G401 (cell line): ENCODE data around the gene MMP10. TPM values are rescaled to one million over a fixed set of nuclear protein-coding genes. Genes with fewer than 3 reads are reported as not detected.

Experiments
- DNase-seq: peaks from one replicate; pipeline ENCODE4 v3.0.0-alpha.2; 2015; ENCODE audit warnings: low spot score
- in situ Hi-C: cut with HindIII; loops from 2 replicates; pipeline ENCODE4 v1.10.0; 2016; ENCODE audit warnings: low sequenced_read_pairs, mixed read lengths
- total RNA-seq: library from RNA; depleted of rRNA; stranded (reverse); fragments of >200 nt; shearing (Covaris generic); gene quantifications from 2 replicates; pipeline ENCODE4 v1.2.3, GENCODE V29; 2014

The MMP10 gene
- total RNA-seq, 1 experiment from 2014 or later = 45.3 TPM

GRCh38 chr11:102788334-102788995 is 8.0 kb upstream of the MMP10 start:
- in situ Hi-C loops = no loop called here
- no peak for DNase-seq

DNA sequence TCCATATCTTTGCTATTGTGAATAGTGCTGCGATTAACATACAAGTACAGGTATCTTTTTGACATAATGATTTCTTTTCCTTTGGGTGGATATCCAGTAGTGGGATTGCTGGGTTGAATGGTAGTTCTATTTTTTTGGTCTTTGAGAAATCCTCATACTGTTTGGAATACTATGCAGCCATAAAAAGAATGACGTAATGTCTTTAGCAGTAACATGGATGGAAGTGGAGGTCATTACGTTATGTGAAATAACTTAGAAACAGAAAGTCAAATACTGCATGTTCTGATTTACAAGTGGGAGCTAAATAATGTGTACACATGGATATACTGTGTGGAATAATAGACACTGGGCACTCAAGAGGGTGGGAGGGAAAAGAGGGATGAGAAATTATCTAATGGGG is 4.0 kb upstream of the MMP10 start:
- DNase-seq = no peak
- in situ Hi-C loops = loop anchor here (5.0 kb wide), 1 partner anchor 72 kb away; no protein-coding TSS in a partner anchor

DNA sequence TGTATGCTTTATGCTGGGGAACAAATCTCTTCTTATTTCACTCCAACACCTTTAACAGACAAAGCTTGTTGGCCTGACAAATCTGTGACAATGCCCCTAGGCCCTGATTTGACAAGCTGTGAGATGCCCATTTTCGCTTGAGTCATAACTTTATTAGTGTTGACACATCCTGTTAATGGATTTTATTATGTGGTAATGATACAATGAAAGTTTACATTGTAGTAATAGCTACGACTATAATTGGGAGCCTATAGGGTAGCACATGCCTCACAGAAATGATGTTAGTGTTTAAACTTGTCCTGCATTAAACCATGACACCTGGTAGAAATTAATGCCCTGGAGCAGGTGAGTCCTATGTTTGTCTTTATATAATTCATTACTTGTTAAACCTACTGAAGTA is 3.3 kb upstream of the MMP10 start:
- in situ Hi-C loops = loop anchor here (5.0 kb wide), 1 partner anchor 71 kb away; no protein-coding TSS in a partner anchor
- DNase-seq = no peak

GRCh38 chr11:102783016-102783415 is 2.6 kb upstream of the MMP10 start:
- in situ Hi-C loops = loop anchor here (5.0 kb wide), 1 partner anchor 71 kb away; no protein-coding TSS in a partner anchor
- DNase-seq = no peak

DNA sequence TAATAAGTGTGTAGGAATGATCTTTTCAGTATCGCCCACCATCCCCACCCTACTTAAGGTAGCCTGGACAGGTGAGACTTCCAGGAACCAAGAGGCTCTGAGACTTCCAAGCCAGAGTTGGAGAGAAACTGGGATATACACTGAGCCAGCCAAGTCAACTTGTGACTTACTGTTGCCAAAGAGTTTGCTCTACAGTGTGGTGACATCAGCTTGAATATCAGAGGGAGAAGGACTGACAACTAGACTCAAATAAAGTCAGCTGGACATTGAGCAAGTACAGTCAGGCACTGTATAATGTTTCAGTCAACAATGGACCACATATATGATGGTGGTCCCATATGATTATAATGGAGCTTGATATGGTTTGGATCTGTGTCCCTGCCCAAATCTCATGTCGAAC is 1.2 kb upstream of the MMP10 start:
- no peak for DNase-seq
- in situ Hi-C loops = loop anchor here (5.0 kb wide), 1 partner anchor 69 kb away; no protein-coding TSS in a partner anchor

- in situ Hi-C loops = no loop called here
- DNase-seq = no peak
These were observed 4.0 kb downstream of the MMP10 start for GRCh38 chr11:102776454-102776853.

GRCh38 chr11:102773386-102773785 is 7.0 kb downstream of the MMP10 start:
- DNase-seq = no peak
- in situ Hi-C loops = no loop called here

GRCh38 chr11:102771351-102771750 is 9.1 kb downstream of the MMP10 start:
- DNase-seq = no peak
- in situ Hi-C loops = no loop called here

- no peak for DNase-seq
- in situ Hi-C loops = no loop called here
These were observed 10.2 kb downstream of the MMP10 start for GRCh38 chr11:102770191-102770590.

GRCh38 chr11:102767800-102768199 is 12.6 kb downstream of the MMP10 start:
- in situ Hi-C loops = no loop called here
- DNase-seq = no peak

- no peak for DNase-seq
These were observed 17.0 kb downstream of the MMP10 start for GRCh38 chr11:102763440-102763839.

GRCh38 chr11:102762361-102762767 is 18.1 kb downstream of the MMP10 start:
- in situ Hi-C loops = no loop called here
- no peak for DNase-seq

More at GRCh38 chr11:102763440-102763839, 17.0 kb downstream of the MMP10 start:
- in situ Hi-C loops = no loop called here

- no peak for DNase-seq
- in situ Hi-C loops = no loop called here
These were observed 18.7 kb downstream of the MMP10 start for GRCh38 chr11:102761646-102762238.

- DNase-seq = no peak
- in situ Hi-C loops = no loop called here
These were observed 19.9 kb downstream of the MMP10 start for GRCh38 chr11:102760344-102761035.

DNA sequence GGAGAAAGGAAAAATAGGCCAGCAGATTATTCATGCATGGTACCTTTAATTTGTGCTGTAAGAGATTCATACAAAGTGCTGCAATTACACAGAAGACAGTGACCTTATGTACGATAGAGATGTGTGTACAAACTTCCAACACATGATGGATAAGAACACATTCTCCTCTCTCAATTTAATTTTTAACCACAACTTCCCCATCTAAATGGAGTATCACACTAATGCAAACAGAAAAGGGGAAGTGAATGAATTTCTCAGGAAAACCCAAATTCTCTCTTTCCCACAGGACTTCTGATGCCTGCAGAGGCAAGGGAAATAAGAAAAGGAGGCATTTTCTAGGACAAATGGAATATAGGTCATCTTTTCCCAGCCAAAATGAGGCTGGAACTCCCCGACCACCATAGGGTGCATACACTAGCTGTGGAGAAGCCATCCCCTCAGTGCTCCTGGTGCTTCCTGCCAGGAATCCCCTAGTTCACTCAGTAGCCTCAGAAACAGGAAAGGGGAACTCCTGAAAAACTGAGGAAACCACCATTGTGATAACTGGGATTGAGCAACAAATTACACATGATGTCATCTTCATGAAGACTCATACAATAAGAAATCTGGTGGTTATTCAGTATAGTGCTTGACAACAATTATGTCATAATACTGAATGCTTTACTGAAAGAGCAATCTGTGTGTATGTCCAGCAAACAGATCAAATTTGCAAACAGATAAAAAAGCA is 22.4 kb downstream of the MMP10 start:
- DNase-seq = no peak
- in situ Hi-C loops = no loop called here

DNA sequence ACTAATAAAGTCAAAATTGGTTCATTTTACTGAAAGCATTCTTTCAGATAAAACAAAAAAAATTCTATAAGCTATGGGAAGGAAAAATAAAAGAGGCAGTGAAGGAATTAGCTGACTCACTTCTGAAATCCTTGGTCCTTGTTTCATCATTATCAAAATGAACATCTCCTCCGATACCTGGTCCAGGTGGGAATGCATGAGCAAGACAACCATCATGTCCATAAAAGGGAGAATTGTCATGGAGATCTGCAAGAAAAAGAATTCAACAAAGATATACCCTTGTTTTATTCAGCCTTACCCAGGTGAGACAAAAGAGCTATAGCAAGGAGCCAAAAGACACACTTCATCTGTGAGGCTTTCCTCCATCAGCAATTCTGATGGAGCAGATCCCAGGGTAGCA is 27.2 kb downstream of the MMP10 start:
- in situ Hi-C loops = no loop called here

GRCh38 chr11:102751673-102752072 is 28.8 kb downstream of the MMP10 start:
- no peak for DNase-seq
- in situ Hi-C loops = no loop called here

More for the DNA sequence above, 27.2 kb downstream of the MMP10 start:
- DNase-seq = no peak

DNA sequence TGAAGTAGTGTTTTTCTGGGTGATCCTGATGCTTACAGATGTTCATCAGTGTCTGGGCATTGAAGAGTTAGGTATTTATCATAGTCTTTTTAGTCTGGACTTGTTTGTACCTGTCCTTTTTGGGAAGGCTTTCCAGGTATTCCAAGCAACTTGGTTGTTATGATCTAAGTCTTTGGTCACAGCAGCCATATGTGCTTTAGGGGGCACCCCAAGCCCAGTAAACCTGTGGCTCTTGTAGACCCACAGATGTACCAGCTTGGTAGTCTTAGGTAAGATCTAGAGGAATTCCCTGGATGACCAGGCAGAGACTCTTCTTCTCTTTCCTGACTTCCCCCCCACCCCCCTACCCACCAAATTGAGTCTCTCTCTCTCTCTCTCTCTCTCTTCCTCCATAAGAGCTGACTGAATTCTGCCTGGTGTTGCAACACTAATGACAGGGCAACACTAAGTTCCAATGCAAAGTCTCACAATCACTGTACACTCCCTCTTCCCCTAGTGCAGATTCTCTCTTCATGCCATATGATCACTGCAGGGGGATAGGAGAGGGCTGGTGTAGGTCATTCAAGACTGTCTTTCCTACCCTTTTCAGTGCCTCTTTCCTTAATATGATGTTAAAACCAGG is 31.2 kb downstream of the MMP10 start:
- in situ Hi-C loops = no loop called here
- no peak for DNase-seq
